ENCODE data around the gene ITM2C. TPM values are rescaled to one million over a fixed set of nuclear protein-coding genes. Genes with fewer than 3 reads are reported as not detected.

The ITM2C gene
- total RNA-seq, 1 experiment from 2014 or later, result 21.9 TPM

GRCh38 chr2:230824406-230824978 is 40.2 kb upstream of the ITM2C start:
- CTCF ChIA-PET, result interaction anchor here (0.6 to 5.0 kb wide), 39 partner anchors 8 to 665 kb away, joined by 3 to 76 read pairs (median 4); no protein-coding TSS in a partner anchor
- Mint-ChIP-seq H3K36me3 (ENCODE audit: insufficient read depth, unreplicated experiment) (peaks cover 20% of the 10 kb centered on the region), H3K4me3 (ENCODE audit: unreplicated experiment) (peak overlapping the region; percentile 67), H3K4me1 (ENCODE audit: insufficient read depth, unreplicated experiment) (peaks cover 5% of the 10 kb centered on the region), H3K27ac (ENCODE audit: low read depth, unreplicated experiment) (no peak overlapping the region), H3K27me3 (ENCODE audit: insufficient read depth, unreplicated experiment) (no peaks in the 10 kb centered on the region), H3K9me3 (ENCODE audit: unreplicated experiment) (peaks cover 7% of the 10 kb centered on the region)
- BruUV-seq (replicated peaks), result no TSS peak
- POLR2A ChIA-PET, result interaction anchor here (0.9 to 1.1 kb wide), 3 partner anchors 18 to 163 kb away, joined by 3 to 9 read pairs (median 5); no protein-coding TSS in a partner anchor
- TF ChIP-seq CTCF (IDR thresholded peaks at IDR 0.05; ENCODE audit: unreplicated experiment), result peak; percentile 53
- peak; percentile 86 for DNase-seq (ENCODE audit: unreplicated experiment)
- intact Hi-C loops (cut with micrococcal nuclease), result loop anchor here (1.0 to 2.0 kb wide), 4 partner anchors 26 to 228 kb away; no protein-coding TSS in a partner anchor

- Mint-ChIP-seq H3K9me3 (ENCODE audit: unreplicated experiment) (peaks cover 7% of the 10 kb centered on the region), H3K4me3 (ENCODE audit: unreplicated experiment) (no peak overlapping the region), H3K4me1 (ENCODE audit: insufficient read depth, unreplicated experiment) (peaks cover 5% of the 10 kb centered on the region), H3K36me3 (ENCODE audit: insufficient read depth, unreplicated experiment) (peaks cover 20% of the 10 kb centered on the region), H3K27ac (ENCODE audit: low read depth, unreplicated experiment) (no peak overlapping the region), H3K27me3 (ENCODE audit: insufficient read depth, unreplicated experiment) (peaks cover 3% of the 10 kb centered on the region)
- no TSS peak for BruUV-seq (replicated peaks)
- no peak for TF ChIP-seq CTCF (IDR thresholded peaks at IDR 0.05; ENCODE audit: unreplicated experiment)
- ChIA-PET CTCF (interaction anchor here (1.0 to 5.0 kb wide), 6 partner anchors 8 to 161 kb away, joined by 5 to 76 read pairs (median 13); no protein-coding TSS in a partner anchor), POLR2A (interaction anchor here (1.2 kb wide), 1 partner anchor 228 kb away, joined by 3 read pairs; no protein-coding TSS in a partner anchor)
- intact Hi-C loops (cut with micrococcal nuclease), result loop anchor here (2.0 kb wide), 2 partner anchors 77 to 227 kb away; no protein-coding TSS in a partner anchor
- DNase-seq (ENCODE audit: unreplicated experiment), result no peak
These were observed 39.4 kb upstream of the ITM2C start for GRCh38 chr2:230825354-230825753.

- no peak for TF ChIP-seq CTCF (IDR thresholded peaks at IDR 0.05; ENCODE audit: unreplicated experiment)
- Mint-ChIP-seq H3K9me3 (ENCODE audit: unreplicated experiment) (peaks cover 7% of the 10 kb centered on the region), H3K4me3 (ENCODE audit: unreplicated experiment) (no peak overlapping the region), H3K27ac (ENCODE audit: low read depth, unreplicated experiment) (no peak overlapping the region), H3K27me3 (ENCODE audit: insufficient read depth, unreplicated experiment) (peaks cover 16% of the 10 kb centered on the region), H3K4me1 (ENCODE audit: insufficient read depth, unreplicated experiment) (peaks cover 5% of the 10 kb centered on the region), H3K36me3 (ENCODE audit: insufficient read depth, unreplicated experiment) (peaks cover 8% of the 10 kb centered on the region)
- POLR2A ChIA-PET, result no interaction called here
- no TSS peak for BruUV-seq (replicated peaks)
- CTCF ChIA-PET, result interaction anchor here (0.5 to 0.6 kb wide), 2 partner anchors 176 to 376 kb away, joined by 3 read pairs; no protein-coding TSS in a partner anchor
- intact Hi-C loops (cut with micrococcal nuclease), result no loop called here
- no peak for DNase-seq (ENCODE audit: unreplicated experiment)
These were observed 36.9 kb upstream of the ITM2C start for GRCh38 chr2:230827774-230828271.

- ChIA-PET CTCF (interaction anchor here (0.5 kb wide), 1 partner anchor 376 kb away, joined by 3 read pairs; no protein-coding TSS in a partner anchor), POLR2A (no interaction called here)
- no peak for DNase-seq (ENCODE audit: unreplicated experiment)
- no peak overlapping the region for H3K27ac Mint-ChIP-seq (ENCODE audit: low read depth, unreplicated experiment)
- peaks cover 7% of the 10 kb centered on the region for H3K9me3 Mint-ChIP-seq (ENCODE audit: unreplicated experiment)
- intact Hi-C loops (cut with micrococcal nuclease), result no loop called here
- H3K4me3 Mint-ChIP-seq (ENCODE audit: unreplicated experiment), result no peak overlapping the region
- peaks cover 16% of the 10 kb centered on the region for H3K27me3 Mint-ChIP-seq (ENCODE audit: insufficient read depth, unreplicated experiment)
- TF ChIP-seq CTCF (IDR thresholded peaks at IDR 0.05; ENCODE audit: unreplicated experiment), result no peak
- H3K36me3 Mint-ChIP-seq (ENCODE audit: insufficient read depth, unreplicated experiment), result peaks cover 6% of the 10 kb centered on the region
- BruUV-seq (replicated peaks), result no TSS peak
- H3K4me1 Mint-ChIP-seq (ENCODE audit: insufficient read depth, unreplicated experiment), result peaks cover 5% of the 10 kb centered on the region
These were observed 36.3 kb upstream of the ITM2C start for GRCh38 chr2:230828272-230828961.
